SK-MEL-5 (cell line): ENCODE measurements around the gene CD24. TPM values are rescaled to one million over a fixed set of nuclear protein-coding genes. Genes with fewer than 3 reads are reported as not detected.
"Not testable (repeated sequence)": the region's sequence is repeated elsewhere in the genome, so short reads cannot be mapped to it uniquely, and the experiment has no call there.

Experiments used
- DNase-seq: peaks from one replicate; pipeline ENCODE4 v3.0.0-alpha.2; 2016; ENCODE audit warnings: low read depth, low spot score
- in situ Hi-C: cut with HindIII; loops from 2 replicates; pipeline ENCODE4 v1.10.0; 2016; ENCODE audit warnings: low sequenced_read_pairs, high pct_unique_total_duplicates, low pct_unique_long_range_greater_than_20kb
- total RNA-seq: library from RNA; depleted of rRNA; stranded (reverse); fragments of >200 nt; shearing (Covaris generic); gene quantifications from 2 replicates; pipeline ENCODE4 v1.2.3, GENCODE V29; 2014

CD24 gene
- total RNA-seq, 1 experiment from 2014 or later = 0.42 TPM

GRCh38 chr6:106973836-106974335, 643 bp downstream of the CD24 start:
- no peak for DNase-seq
- in situ Hi-C loops = no loop called here

DNA sequence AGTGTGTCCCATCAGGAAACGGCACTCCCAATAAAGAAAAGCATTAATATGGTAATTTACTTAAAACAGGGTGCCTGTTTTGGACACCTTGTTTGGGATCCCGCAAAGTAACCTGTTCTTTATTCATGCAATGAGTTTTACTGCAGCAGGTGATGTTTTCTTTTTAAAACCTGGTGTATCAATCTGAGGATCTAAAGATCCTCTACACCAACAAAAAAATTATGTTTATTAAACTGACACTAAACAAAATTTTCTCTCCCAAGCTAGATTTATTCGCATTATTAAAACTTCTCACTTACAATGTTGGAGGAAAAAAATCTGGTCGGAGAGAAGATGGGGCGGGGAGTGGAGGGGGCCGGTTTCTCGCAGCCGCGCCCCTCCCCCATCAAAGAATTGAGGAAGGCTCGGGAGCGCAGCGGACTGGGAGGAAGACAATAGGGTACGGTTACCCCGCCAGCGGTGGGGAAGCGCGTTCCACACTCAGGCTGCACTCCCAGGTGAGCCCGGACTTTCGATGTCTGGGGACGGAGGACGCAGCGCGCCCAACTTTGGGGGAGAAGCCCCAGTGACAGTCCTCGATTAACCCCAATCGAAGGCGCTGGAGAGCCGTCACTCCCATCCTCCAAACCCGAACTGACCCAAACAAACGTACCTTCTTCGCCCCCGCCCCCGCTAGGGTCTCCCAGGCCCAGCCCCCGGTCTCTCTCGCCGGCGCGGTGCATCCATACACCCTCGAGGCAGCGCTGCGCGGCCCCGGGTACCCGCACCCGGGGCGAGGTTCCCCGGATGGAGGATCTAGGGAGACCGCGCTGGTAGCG, 1.3 kb downstream of the CD24 start:
- in situ Hi-C loops = no loop called here
- no peak for DNase-seq

DNA sequence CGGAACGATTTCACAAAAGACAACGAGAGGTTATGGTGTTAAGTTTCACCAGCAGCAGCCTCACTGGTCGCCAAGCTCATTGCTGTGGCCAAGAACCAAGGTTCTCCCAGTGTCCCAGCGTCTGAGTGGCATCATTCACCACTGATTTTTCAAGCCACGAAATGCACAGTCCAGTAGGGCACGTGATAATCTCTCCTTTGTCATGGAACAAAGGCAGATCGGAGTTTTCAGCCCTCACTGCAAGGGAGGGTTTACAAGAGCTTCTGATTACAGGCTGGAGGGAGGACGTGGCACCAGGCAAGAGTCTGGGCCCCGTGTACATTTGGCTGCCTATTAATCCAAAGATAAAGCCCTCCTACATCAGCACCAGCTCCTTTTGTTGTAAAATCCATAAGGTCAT, 2.0 kb downstream of the CD24 start:
- in situ Hi-C loops = no loop called here
- DNase-seq = no peak

DNA sequence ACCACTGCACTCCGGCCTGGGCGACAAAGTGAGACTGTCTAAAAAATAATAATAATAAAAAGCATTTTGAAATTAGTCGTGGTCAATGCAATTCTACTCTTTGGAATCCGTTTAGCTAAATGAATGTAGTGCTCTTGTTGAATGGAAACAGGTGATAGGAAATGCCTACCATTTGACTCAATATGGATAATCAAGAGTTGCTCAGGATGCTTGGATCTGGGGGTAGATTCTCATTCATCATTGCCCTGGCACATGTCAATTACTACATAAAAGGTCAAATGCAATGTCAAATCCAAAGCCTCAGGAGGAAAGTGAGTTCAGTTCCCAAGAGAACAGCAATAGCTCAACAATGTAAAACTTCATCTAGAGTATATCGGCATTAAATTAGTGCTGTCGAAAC, 3.8 kb downstream of the CD24 start:
- in situ Hi-C loops, DNase-seq: not testable (repeated sequence)

DNA sequence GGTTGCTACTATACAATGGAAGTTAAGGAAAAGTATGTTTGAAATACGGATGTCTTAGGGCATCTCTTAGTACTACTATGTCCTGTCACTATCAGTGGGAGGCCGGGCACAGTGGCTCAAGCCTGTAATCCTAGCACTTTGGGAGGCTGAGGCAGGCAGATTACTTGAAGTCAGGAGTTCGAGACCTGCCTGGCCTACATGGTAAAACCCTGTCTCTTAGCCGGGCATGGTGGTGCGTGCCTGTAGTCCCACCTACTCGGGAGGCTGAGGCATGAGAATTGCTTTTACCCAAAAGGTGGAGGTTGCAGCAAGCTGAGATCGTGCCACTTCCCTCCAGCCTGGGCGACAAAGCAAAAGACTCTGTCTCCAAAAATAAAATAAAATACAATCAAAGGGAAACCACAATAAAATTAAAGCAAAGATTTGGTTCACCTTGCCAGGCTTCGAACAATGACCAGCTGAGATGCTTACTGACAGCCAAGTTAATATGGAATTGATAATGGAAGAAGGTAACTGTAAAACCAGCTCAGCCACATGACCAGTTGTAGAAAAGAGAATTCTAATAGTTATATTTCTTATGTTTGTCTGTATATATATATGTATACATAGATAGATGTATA, 6.5 kb downstream of the CD24 start:
- in situ Hi-C loops = no loop called here

GRCh38 chr6:106966671-106967640, 7.6 kb downstream of the CD24 start:
- in situ Hi-C loops = no loop called here
- DNase-seq = no peak

More for the DNA sequence above, 6.5 kb downstream of the CD24 start:
- DNase-seq = no peak

DNA sequence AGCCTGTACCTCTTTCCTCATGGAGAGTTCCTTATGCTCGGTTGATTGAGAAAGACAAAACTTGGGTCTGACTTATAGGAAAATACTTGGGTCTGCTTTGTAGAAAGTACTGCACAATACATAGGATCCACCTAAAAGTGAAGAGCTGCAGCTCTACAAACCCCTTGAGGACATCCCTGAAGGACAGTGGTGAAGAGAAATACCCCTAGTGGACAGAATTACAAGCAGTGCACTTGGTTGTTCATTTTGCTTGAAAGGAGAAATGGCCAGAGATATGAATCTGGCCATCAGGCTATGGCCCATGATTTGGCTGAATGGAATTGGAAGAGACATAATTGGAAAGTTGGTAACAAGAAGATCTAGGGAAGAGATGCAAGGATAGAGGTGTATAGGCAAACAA, 8.3 kb downstream of the CD24 start:
- no peak for DNase-seq
- in situ Hi-C loops = no loop called here

GRCh38 chr6:106964954-106965353, 9.6 kb downstream of the CD24 start:
- no peak for DNase-seq
- in situ Hi-C loops = no loop called here

- in situ Hi-C loops = no loop called here
These were observed 10.4 kb downstream of the CD24 start for GRCh38 chr6:106964099-106964498.

GRCh38 chr6:106963544-106963943, 11.0 kb downstream of the CD24 start:
- in situ Hi-C loops = no loop called here
- DNase-seq = no peak

More at GRCh38 chr6:106964099-106964498, 10.4 kb downstream of the CD24 start:
- no peak for DNase-seq

GRCh38 chr6:106961801-106962200, 12.7 kb downstream of the CD24 start:
- in situ Hi-C loops = no loop called here

DNA sequence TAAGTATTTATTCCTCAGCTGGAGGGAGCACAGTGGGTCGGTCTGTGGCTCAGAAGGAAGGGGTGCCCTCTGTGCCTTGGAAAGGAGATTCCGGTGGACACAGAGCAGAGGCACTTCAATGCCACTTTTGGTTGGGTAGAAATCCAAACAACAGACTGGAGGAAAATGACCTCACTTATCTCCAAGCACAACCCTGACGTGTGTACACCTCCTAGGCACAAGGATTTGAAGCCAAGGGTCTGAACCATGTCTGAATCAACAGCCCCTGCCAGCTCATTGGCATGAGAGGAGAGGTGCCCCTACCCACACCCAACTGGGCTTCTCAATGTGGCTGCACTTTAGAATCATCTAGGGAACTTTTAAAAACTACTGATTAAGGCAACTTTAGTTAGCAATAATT, 13.4 kb downstream of the CD24 start:
- in situ Hi-C loops = no loop called here
- no peak for DNase-seq

More at GRCh38 chr6:106961801-106962200, 12.7 kb downstream of the CD24 start:
- no peak for DNase-seq

DNA sequence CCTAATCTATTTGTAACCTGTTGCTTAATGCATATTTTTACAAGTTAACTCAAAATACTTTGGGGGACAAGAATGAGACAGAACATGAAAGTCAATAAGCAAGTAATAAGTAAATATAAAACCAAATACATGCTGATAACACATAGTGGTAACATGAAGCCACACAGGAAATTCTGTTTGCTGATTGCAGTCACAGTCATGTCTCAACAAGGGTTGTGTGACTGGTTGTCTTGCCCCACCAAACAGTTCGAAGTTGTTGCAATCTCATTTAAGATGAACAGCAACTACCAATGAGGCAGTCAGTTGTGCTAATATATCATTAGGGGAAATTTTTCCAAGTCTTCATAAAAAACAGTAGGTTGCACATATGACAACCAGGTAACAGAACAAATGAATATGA, 14.5 kb downstream of the CD24 start:
- in situ Hi-C loops = no loop called here
- no peak for DNase-seq

- DNase-seq = no peak
These were observed 34.7 kb downstream of the CD24 start for GRCh38 chr6:106939848-106940247.

DNA sequence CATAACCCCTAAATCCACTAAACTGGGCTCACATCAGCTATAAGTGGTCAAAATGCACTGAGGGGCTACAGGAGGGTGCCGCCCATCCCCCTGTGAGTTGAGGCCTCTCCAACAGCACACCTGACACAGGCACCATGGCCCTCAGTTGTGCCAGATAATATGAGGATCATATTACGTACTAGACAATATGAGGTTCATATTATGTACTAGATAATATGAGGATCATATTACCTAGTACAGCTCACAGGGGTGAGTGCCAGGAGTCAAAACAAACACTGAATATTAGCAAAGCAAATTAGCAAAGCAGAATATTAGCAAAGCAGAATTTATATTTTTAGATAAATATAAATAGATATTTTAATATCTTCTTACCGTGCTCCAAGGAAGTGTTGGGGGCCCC, 35.3 kb downstream of the CD24 start:
- no peak for DNase-seq
- in situ Hi-C loops = no loop called here

More at GRCh38 chr6:106939848-106940247, 34.7 kb downstream of the CD24 start:
- in situ Hi-C loops = no loop called here

DNA sequence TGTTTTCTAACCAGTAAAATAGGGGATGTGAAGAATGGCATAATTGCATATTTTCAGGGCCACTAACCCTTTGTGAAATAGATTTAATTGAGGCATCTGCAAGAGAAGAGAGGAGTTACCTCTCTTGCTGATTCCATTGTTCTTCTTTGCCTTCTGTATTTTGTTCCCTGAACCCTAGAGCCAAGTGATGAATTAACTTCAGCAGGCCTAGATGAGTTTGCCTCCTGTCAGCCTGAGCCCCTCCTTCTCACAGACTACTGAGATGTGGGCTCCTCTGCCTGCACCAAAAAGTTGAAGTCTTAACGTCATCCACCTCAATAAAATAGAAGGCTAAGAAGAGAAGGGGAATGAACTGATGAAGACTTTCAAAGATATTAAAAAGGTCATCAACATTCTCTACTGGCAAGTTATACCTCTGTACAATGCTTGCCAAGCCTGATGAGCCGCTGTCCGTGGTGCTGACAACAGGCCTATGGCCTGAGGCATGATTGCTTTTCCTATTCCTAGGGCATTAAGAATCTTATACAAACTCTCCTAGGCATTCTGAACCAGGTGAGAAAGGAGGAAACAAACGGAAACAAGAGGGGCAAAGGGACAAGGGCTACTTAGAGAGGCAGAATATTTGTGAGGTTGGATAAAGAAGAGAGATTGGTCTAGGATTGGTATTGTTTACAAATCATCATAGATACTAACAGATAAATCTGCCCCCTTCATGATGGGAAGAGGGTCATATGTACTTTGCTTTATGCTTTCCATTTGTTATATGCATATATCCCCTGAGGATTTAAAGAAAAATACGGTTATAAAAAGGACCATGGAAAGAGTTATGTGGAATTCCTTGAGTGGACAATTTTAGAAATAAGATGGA, 46.8 kb downstream of the CD24 start:
- in situ Hi-C loops = no loop called here
- DNase-seq = peak; percentile 18

GRCh38 chr6:106925948-106926347, 48.6 kb downstream of the CD24 start:
- DNase-seq = no peak
- in situ Hi-C loops = no loop called here
